NCI-H2081 (cell line): ENCODE results near the gene ZNF618.
"Not testable (repeated sequence)": the region's sequence is repeated elsewhere in the genome, so short reads cannot be mapped to it uniquely, and the experiment has no call there.

Source experiments
- DNase-seq, 2 experiments: peaks; one replicate each; lab custom pipeline; 2025; lab: John Stamatoyannopoulos, UW

Gene ZNF618

DNA sequence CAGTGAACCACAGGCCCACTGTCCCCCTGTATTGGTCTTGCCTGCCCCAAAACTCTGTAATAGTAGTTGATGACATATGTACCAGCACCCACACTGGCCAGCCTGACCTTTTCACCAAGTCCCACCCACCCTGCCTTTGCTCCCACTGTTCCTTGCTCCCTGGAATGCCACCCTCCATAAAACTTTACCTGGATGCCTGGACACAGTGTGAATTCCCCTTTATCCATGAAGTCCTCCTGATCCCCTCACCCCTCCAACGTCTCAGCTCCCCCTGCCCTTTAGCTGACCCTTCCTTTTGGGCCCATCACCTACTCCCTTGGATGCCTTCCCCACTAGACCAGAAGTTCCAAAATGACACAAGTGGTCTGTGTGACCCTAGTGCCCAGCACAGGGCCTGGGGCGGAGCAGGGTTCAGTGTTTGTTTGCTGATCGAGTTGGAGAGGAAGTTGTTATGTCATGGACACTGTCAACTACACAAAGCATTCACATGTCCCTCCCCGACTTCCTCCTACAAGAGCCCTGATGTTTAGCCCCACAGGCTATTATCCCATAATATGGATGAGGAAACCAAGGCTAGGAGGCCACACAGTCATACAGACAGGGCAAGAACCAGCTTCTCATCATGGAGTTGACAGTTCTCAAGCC is 185.8 kb downstream of the ZNF618 start:
- no peak for DNase-seq

DNA sequence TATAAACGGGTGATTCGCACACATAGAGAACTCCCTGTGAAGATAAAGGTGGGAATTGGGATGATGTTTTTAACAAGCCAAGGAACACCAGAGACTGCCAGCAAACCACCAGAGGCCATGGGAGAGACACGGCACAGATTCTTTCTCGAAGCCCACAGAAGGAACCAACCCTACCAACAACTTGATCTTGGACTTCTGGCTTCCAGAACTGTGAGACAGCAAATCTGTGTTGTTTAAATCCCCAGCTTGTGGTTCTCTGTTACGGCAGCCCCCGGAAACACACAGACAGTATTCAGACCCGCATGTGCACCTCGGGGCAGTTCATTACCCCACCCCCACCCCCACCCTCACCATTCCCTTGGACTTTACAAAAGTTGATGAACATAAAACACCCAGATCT is 189.2 kb downstream of the ZNF618 start:
- DNase-seq: no peak

- DNase-seq: no peak
These were observed 193.5 kb downstream of the ZNF618 start for GRCh38 chr9:114069476-114070187.

DNA sequence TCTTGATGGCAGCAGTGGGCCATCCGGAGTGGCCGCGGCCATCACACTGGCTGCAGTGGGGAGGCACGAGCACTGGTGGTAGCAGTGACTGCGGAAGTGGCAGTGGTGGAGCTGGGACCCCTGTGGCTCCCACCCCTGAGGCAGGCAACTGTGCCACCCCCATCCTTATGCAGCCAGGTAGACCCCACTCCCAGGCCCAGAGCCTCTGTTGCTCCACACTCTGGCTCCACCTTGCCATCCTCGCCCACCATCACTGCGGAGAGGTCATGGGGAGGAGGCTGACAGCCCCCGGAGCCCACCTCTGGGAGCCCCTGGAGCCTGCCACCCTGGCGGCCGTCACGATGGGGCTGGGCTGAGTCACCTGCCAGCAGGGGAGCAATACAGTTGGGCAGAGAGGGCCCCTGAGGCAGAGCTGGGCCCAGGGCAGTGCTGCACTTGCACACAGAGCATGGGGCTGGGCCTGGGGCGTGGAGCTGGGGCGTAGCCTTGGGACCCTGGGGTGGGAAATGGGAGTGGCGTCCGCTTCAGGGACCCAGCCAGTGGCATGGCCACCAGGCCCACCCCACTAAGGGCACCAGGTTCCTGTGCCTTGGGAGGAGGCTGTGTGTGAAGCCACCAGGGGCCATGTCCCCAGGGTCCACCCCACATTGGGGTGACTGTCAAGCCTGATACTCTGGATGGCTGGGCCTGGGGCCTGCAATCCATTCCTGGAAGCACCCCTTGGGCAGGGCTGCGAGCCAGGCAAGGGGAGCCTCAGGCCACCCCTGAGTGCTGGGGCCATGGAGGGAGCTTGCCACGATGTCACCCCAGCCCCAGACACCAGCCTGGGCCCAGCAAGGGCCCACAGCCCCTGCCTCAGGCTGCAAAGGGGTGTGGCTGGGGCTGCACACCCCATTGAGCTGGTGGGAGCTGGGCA is 194.3 kb downstream of the ZNF618 start:
- DNase-seq: no peak

- DNase-seq: no peak
These were observed 195.2 kb downstream of the ZNF618 start for GRCh38 chr9:114071197-114071795.

DNA sequence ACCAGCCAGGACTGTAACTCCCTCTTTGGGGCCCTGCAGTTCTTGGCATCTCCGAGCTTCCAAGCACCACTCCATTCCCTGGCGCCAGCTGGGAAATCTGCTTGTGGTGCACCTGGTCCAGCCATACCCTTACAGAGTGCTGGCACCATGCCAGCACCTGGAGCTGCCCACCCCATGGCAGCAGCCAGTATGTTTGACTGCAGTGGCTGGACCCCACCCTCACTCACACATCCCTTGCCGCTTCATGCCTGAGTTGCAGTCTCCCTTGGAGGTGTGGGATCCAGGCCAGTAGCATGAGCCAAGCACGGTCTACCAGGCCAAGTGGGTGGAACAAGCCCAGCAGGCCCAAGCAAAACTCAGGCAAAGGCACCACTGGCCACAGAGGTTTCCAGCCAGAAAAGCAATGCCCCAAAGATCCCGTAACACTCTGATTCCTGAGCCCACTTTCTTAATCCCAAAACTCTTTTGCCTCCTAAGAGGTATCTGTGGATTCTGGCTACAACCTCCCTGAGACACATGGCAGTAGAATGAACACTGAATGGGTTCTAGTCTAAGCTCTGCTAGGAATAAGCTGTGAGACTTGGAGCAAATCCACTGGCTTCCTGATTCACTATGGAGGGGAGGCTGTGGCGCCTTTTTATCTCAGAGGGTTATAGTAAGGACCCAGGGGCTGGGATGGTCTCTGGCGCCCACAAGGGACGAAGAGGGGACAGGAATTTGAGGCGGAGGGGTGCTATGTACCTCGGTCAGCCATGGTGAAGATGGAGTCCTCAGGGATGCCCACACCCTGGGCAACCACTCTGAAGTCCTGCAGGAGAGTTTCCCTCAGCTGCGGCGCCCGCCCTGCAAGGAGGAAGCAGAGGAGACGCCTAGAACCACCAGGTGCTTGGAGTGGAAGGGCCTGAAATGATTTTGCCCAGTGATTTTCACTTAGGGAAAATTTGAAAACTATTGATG is 196.4 kb downstream of the ZNF618 start:
- DNase-seq: peak; percentile 38 to 69

DNA sequence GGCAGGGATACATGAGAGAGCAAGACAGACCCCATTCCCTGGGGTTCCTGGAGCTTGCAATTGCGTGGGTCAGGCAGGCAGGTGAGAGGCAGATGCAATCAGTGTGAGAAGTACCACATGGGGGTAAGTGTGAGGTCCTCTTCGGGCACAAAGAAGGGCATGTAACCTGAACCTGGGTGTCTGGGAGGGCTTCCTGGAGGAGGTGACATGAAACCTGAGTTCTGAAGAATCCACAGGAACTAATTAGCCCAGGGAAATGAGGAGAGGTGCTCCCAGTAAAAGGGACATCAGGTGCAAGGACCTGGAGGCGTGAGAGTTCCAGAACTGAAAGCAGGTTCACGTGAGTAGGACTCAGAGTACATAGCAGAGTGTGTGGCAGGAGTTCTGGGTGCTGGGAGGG is 199.5 kb downstream of the ZNF618 start:
- no peak for DNase-seq

GRCh38 chr9:114076237-114077161 is 200.4 kb downstream of the ZNF618 start:
- DNase-seq: no peak

DNA sequence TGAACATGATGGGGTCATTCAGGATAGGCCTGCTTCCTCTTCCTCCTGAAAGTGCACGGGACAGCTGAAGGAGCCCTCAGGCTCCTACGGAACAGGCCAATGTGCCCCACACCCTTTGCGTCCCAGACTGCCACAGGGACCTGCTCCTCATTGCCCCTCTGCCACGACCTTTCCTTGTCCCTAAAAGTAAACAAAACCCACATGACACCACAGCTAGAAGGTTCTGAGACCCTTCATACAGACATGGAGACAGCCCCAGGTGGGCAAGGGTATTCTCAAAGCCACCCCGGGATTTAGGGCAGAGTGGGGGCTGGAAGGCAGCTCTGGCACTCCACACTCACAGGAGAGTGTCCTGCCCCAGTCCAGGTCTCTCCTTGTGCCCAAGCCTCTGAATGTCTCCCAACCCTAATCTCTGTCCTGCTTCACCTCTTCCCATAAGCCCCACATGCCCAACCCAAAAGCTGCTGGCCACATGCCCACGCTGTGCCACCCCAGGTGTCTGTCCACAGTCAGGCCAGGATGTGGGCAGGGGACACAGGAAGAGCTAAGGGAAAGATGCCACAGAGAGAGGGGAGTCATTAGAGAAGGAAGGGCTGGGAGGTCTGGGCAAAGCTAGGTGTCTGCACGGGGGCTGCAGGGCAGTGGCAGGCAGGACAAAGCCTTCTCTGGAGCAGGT is 201.2 kb downstream of the ZNF618 start:
- no peak for DNase-seq

DNA sequence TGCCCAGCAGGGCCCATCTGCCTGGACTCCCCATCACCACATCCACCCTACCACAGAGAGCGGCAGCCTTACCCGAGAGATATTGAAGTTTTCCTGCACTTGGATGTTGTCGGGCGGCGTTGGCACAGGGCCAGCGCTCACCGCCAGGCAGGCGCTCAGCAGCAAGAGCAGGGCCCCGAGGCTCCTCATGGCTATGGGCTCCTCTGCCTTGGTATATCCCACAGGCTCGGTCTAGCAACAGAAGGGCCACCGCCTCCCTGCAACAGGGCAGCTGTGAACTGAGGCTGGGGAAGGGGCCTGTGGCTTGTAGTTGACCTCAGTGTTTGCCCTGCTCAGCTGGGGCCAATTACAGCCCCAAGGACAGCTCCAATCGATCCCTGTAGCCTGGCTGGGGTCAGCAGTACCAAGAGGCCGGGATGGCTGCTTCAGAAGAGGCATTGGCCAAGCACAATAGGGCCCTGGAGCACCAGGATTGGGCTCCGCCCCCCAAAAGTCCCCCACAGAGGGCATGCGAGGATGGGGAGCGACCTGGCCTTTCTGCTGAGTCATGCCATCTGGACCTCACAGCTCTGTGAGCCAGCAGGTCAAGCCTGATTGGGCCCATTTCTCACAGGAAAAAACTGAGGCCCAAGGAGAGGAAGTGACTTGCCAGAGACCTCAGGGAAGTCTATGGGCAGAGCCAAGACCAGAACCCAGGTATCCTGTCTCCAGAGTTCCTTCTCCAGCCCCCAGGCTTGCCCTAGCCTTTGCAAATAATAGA is 202.1 kb downstream of the ZNF618 start, which contains the start of gene AMBP:
TSS of gene AMBP (minus strand) at position 280 of the 760 bp plus-strand sequence. CDS start at position 189, 91 bp downstream.
- DNase-seq: no peak

GRCh38 chr9:114078781-114079156 is 202.7 kb downstream of the ZNF618 start:
- no peak for DNase-seq

GRCh38 chr9:114080195-114080772 is 204.2 kb downstream of the ZNF618 start:
- DNase-seq: no peak

- no peak for DNase-seq
These were observed 204.8 kb downstream of the ZNF618 start for GRCh38 chr9:114080773-114081440.

GRCh38 chr9:114081441-114082016 is 205.4 kb downstream of the ZNF618 start:
- DNase-seq: no peak

GRCh38 chr9:114082017-114082762 is 206.1 kb downstream of the ZNF618 start:
- DNase-seq: peak; percentile 84 to 85

GRCh38 chr9:114082763-114083412 is 206.8 kb downstream of the ZNF618 start:
- DNase-seq: not testable (repeated sequence)
